Kidney glomerular epithelial cell (primary cell): ENCODE results near the gene MUC4.
"Not testable (repeated sequence)": the region's sequence is repeated elsewhere in the genome, so short reads cannot be mapped to it uniquely, and the experiment has no call there.

Experiments used
- DNase-seq: peaks from one replicate; lab custom pipeline; 2025; lab: John Stamatoyannopoulos, UW

MUC4 gene

GRCh38 chr3:195784031-195784430, 27.7 kb downstream of the MUC4 start:
- not testable (repeated sequence) for DNase-seq

GRCh38 chr3:195781236-195781635, 30.5 kb downstream of the MUC4 start:
- DNase-seq: not testable (repeated sequence)

GRCh38 chr3:195777975-195778374, 33.8 kb downstream of the MUC4 start:
- DNase-seq: no peak

GRCh38 chr3:195774917-195775316, 36.8 kb downstream of the MUC4 start:
- DNase-seq: no peak

GRCh38 chr3:195773956-195774537, 37.7 kb downstream of the MUC4 start:
- DNase-seq: no peak

- DNase-seq: no peak
These were observed 40.0 kb downstream of the MUC4 start for GRCh38 chr3:195771646-195772300.

- DNase-seq: not testable (repeated sequence)
These were observed 40.7 kb downstream of the MUC4 start for GRCh38 chr3:195770841-195771645.

- DNase-seq: no peak
These were observed 41.5 kb downstream of the MUC4 start for GRCh38 chr3:195770081-195770840.

- DNase-seq: no peak
These were observed 42.2 kb downstream of the MUC4 start for GRCh38 chr3:195769551-195769950.

GRCh38 chr3:195768831-195769303, 42.9 kb downstream of the MUC4 start:
- no peak for DNase-seq

GRCh38 chr3:195768414-195768813, 43.3 kb downstream of the MUC4 start:
- DNase-seq: no peak

GRCh38 chr3:195767792-195768191, 43.9 kb downstream of the MUC4 start:
- DNase-seq: no peak

- no peak for DNase-seq
These were observed 45.1 kb downstream of the MUC4 start for GRCh38 chr3:195766671-195767070.

- no peak for DNase-seq
These were observed 46.6 kb downstream of the MUC4 start for GRCh38 chr3:195764961-195765706.

GRCh38 chr3:195763843-195764825, 47.6 kb downstream of the MUC4 start:
- no peak for DNase-seq

- no peak for DNase-seq
These were observed 48.5 kb downstream of the MUC4 start for GRCh38 chr3:195763076-195763830.

GRCh38 chr3:195762611-195763010, 49.1 kb downstream of the MUC4 start:
- DNase-seq: no peak

GRCh38 chr3:195762249-195762585, 49.5 kb downstream of the MUC4 start:
- no peak for DNase-seq

GRCh38 chr3:195761567-195762248, 50.0 kb downstream of the MUC4 start:
- no peak for DNase-seq
